AG04450 (cell line): ENCODE measurements around the gene PIGO. TPM values are rescaled to one million over a fixed set of nuclear protein-coding genes. Genes with fewer than 3 reads are reported as not detected.

Source experiments
- CTCF ChIA-PET: fragments of 300-600, 350-600 bp; formaldehyde crosslinking; extraction: SDS; loops from one replicate; lab custom pipeline; 2022; ENCODE audit warnings: antibody characterized with exemption, inconsistent platforms; lab: Charles Lee
- POLR2A ChIA-PET: fragments of 350-600 bp; formaldehyde crosslinking; extraction: SDS; loops from one replicate; lab custom pipeline; 2021; ENCODE audit warnings: antibody characterized with exemption, inconsistent platforms; lab: Yijun Ruan, JAX
- DNase-seq: peaks from one replicate; pipeline ENCODE4 v3.0.0-alpha.2; 2011; ENCODE audit warnings: low read depth, low spot score
- H3K27ac ChIP-seq: one replicate; pipeline ENCODE4 v1.5.1; 2012; ENCODE audit warnings: low read depth, low read length, control low read depth
- H3K27me3 ChIP-seq: one replicate; pipeline ENCODE4 v1.6.0; 2012; ENCODE audit warnings: low read length; ENCODE audit not compliant: control insufficient read depth, insufficient read depth
- H3K4me3 ChIP-seq: 2 replicates; pipeline ENCODE4 v1.5.1; 2011; ENCODE audit warnings: mild to moderate bottlenecking, low read depth, low read length, control low read depth
- H3K9me3 ChIP-seq: 2 replicates; pipeline ENCODE4 v1.5.1; 2012; ENCODE audit warnings: low read length; ENCODE audit not compliant: control insufficient read depth, insufficient read depth
- polyA plus RNA-seq: library from polyadenylated mRNA; depleted of rRNA; stranded (reverse); fragments of >200 nt; gene quantifications from 2 replicates; pipeline ENCODE4 v1.2.3, GENCODE V29; 2011
- TF ChIP-seq, protein P1 (sequence below): IDR thresholded peaks from 2 replicates; pipeline ENCODE4 v1.5.1; 2011; ENCODE audit warnings: low read depth, low read length, control low read depth, inconsistent platforms

Gene PIGO
- polyA plus RNA-seq, 1 experiment: 14.3 TPM

GRCh38 chr9:35110327-35110761 lies 14.0 kb upstream of the PIGO start:
- H3K27ac ChIP-seq: peak overlapping the region; percentile 84
- POLR2A ChIA-PET: interaction anchor here (2.7 kb wide), 1 partner anchor 38 kb away, joined by 18 read pairs; the partner anchor contains the start of gene VCP
- TF ChIP-seq, protein P1, sequence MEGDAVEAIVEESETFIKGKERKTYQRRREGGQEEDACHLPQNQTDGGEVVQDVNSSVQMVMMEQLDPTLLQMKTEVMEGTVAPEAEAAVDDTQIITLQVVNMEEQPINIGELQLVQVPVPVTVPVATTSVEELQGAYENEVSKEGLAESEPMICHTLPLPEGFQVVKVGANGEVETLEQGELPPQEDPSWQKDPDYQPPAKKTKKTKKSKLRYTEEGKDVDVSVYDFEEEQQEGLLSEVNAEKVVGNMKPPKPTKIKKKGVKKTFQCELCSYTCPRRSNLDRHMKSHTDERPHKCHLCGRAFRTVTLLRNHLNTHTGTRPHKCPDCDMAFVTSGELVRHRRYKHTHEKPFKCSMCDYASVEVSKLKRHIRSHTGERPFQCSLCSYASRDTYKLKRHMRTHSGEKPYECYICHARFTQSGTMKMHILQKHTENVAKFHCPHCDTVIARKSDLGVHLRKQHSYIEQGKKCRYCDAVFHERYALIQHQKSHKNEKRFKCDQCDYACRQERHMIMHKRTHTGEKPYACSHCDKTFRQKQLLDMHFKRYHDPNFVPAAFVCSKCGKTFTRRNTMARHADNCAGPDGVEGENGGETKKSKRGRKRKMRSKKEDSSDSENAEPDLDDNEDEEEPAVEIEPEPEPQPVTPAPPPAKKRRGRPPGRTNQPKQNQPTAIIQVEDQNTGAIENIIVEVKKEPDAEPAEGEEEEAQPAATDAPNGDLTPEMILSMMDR: no peak
- H3K9me3 ChIP-seq: no peaks in the 10 kb centered on the region
- H3K4me3 ChIP-seq: peak overlapping the region; percentile 84
- DNase-seq: no peak
- no peaks in the 10 kb centered on the region for H3K27me3 ChIP-seq
- CTCF ChIA-PET: interaction anchor here (0.9 to 1.1 kb wide), 3 partner anchors 14 to 368 kb away, joined by 3 to 5 read pairs (median 3); partner anchors contain the start of gene PIGO

- TF ChIP-seq, protein P1: no peak
- DNase-seq: no peak
- ChIA-PET CTCF (interaction anchor here (1.2 kb wide), 1 partner anchor 12 kb away, joined by 5 read pairs; the partner anchor contains the start of gene PIGO), POLR2A (no interaction called here)
- Histone ChIP-seq H3K9me3 (no peaks in the 10 kb centered on the region), H3K4me3 (no peak overlapping the region), H3K27me3 (no peaks in the 10 kb centered on the region), H3K27ac (no peak overlapping the region)
These were observed 12.7 kb upstream of the PIGO start for GRCh38 chr9:35108946-35109575.

DNA sequence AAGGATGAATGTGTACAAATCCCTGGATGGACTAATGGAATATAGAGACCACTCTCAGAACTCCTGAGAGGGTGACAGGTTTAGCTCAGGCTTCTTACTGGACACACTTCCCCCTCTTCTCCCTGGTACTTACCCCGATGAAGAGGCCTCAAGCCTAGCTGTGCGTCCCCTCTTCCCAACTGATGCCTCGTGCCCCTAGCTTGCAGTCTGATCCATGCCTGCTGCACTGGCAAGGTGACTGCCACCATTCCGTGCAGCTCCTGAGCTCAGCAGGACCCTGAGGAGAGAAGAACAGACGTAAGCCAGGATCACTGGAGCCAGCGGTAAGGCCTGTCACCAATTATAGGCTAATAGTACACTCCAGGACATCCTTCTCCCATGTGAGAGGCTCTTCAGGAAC lies 12.1 kb upstream of the PIGO start:
- Histone ChIP-seq H3K27me3 (no peaks in the 10 kb centered on the region), H3K9me3 (no peaks in the 10 kb centered on the region), H3K4me3 (no peak overlapping the region), H3K27ac (no peak overlapping the region)
- POLR2A ChIA-PET: no interaction called here
- DNase-seq: no peak
- CTCF ChIA-PET: interaction anchor here (1.2 to 1.9 kb wide), 2 partner anchors 12 to 209 kb away, joined by 5 read pairs; partner anchors contain the start of gene PIGO
- TF ChIP-seq, protein P1: no peak

DNA sequence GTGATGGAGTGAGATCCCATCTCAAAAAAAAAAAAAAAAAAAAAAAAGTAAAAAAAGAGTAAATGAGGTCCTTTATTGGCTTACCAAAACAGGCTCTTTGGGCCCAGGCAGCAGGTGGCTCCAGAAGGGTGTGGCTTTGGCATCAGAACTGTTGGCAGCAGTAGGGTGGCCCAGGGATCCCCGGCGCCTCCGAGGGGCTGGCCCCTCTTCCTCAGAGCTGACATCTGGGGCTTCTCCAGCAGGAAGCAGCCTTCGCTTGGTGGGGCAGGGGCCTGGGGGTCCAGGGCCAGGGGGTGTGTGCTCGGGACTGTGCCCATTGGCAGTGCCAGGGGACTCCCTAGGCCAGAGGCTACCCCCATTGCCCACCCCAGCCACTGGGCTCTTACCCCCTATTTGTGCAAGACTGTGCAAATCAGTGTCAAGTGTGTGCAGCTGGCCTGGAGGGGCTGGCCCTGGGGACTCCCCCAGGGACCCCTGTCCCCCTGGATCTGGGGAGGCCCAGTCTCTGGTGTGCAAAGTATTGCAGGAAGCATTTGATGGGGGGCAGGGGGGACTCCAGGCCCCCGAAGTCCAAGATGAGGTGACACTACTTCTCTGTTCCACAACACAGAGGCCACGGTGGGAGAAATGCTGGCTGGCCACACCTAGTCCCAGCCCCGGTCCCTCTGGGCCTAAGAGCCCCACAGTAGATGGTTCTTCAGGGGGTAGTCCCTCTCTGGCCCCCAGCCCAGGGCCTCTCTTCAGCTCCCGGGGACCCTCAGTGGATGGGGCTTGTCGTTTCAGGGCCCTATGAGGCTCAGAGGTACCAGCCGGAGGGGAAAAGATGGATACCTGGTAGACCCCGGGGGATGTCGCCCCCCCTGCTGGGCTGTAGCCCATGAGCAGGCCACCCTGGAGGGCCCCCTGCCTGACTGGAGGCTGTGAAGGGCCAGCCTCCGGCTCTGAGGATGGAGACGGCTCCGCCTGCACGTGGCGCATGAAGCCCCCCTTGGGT lies 11.2 kb upstream of the PIGO start:
- POLR2A ChIA-PET: interaction anchor here (0.6 kb wide), 1 partner anchor 1874 kb away, joined by 3 read pairs; no protein-coding TSS in a partner anchor
- H3K27ac ChIP-seq: no peak overlapping the region
- DNase-seq: no peak

More for the DNA sequence above, 11.2 kb upstream of the PIGO start:
- Histone ChIP-seq H3K27me3 (no peaks in the 10 kb centered on the region), H3K9me3 (no peaks in the 10 kb centered on the region; the same call in 1 of the 2 replicates), H3K4me3 (no peak overlapping the region)
- CTCF ChIA-PET: interaction anchor here (1.2 to 1.9 kb wide), 2 partner anchors 11 to 208 kb away, joined by 5 read pairs; partner anchors contain the start of gene PIGO
- TF ChIP-seq, protein P1: no peak
